NCI-H187 (cell line): ENCODE results near the gene CTDSPL.

Experiments used
- DNase-seq, 2 experiments: peaks; one replicate each; lab custom pipeline; 2025; lab: John Stamatoyannopoulos, UW

Gene CTDSPL

DNA sequence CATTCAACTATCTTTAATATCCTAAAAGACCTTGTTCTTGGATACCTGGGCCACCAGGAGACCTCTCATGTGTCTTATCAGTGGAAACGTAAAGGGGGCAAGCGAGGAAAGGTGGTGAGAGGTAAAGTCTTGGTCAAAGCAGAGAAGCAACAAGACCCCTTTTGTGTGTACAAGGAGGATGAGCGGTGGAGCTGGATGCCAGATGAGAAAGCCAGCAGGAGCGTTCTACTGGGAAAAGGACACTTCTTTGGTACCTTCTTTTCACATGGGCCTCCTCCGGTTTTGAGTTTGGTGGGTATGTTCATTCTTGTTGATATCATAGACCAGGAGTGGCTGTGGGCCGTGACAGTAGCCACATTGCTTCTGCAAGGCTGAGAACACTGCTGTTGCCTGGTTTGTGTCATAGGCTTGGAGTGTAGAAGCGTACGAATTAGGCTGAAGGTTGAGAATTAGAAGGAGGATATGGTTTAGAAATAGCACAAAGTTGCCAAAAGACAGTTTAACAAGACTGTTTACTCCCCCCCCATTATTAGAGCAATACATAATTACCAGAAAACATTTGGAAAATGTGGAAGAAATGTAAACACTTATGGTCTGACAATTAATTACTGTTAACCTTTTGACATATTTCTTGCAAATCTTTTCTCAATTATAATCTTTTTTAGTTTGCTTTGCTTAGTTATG, 82.1 kb downstream of the CTDSPL start:
- DNase-seq = no peak

DNA sequence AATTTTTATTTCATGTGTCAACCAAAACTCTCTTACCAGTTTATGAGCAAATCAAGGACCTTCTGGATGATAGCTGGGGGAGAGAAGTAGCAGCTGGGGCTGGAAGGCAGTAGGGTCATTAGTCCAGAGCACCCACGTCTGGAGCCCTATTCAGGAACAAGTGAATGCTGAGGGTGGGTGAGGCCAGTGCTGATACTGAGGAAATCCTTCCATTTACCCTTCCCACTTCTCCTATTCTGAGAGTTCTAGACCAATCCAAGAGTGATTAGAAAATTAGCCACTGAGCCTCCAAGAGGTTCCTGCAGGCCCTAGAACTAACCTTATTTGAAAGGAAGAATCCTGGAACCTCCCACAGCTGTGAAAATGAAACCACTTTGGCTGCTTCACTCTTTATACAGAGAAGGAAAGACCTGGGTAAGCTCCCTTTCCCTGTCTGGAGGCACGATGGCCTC, 82.7 kb downstream of the CTDSPL start:
- no peak for DNase-seq

DNA sequence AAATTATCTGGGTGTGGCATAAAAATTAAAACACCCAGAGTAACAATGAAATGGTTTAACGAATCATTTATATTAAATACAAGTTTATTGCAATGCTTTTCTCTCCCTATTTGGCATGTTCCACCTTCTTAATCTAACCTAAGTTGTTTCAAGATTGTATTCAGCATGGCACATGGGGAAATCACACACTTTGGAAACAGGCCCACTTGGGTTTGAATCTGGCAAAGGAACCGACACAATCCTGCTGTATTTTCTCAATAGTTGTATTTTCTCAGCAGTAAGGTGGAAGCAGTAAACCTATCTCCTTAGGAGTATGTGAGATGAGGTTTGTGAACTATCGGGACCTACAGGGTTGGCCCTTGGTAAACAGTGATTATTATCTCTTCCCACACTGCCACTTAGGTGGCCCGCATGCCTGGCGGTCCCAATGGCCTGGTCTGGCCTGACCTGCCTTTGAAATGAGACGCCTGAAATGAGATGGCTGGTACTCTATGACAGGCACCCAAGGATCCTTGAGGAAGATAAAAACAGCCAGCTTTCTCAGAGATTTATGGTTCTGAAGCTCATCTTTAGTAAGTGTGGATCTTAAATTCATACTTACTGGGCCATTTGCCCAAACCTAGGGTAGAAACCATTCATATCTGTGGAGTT, 83.6 kb downstream of the CTDSPL start:
- DNase-seq = no peak

- DNase-seq = no peak
Measured at GRCh38 chr3:37945807-37946530, 84.3 kb downstream of the CTDSPL start.

- no peak for DNase-seq
Measured at GRCh38 chr3:37946531-37946889, 84.8 kb downstream of the CTDSPL start.

DNA sequence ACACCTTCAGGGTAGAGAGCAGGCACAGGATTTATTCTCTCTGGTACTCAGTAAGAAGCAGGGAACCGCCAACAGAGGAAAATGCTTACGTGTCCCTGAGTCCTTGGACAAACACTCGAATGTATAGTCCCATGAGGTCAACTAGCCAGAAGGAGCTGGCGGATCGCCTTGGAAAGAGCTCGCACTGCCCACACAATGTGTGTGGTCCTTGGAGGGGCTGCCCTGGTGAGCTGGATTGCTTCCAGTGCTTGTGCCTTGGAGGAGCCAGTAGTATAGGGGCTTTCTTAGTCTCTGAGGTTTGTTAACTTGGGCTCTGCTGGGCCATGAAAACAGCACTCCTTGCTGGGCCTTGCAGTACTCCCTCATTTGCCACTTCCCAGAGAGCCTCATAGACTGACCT, 88.2 kb downstream of the CTDSPL start:
- DNase-seq = no peak

GRCh38 chr3:37952564-37952963, 90.9 kb downstream of the CTDSPL start:
- DNase-seq = no peak

DNA sequence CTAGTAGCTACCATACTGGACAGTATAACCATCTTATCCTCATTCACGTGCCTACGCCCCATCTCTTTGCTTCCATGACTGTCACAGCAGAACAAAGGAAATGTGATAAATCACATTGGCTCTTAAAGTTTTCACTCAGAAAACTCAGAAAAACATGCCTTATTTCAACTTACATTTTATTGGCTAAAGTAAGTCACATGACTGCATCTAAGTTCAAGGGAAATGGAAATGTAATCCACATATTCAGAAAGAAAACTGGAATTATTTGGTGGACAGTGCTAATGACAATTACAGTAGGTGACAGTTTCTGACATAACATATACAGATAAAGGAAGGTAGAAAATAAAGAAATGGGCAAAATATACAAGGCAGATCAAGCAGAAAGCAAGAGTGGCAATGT, 91.5 kb downstream of the CTDSPL start:
- no peak for DNase-seq

DNA sequence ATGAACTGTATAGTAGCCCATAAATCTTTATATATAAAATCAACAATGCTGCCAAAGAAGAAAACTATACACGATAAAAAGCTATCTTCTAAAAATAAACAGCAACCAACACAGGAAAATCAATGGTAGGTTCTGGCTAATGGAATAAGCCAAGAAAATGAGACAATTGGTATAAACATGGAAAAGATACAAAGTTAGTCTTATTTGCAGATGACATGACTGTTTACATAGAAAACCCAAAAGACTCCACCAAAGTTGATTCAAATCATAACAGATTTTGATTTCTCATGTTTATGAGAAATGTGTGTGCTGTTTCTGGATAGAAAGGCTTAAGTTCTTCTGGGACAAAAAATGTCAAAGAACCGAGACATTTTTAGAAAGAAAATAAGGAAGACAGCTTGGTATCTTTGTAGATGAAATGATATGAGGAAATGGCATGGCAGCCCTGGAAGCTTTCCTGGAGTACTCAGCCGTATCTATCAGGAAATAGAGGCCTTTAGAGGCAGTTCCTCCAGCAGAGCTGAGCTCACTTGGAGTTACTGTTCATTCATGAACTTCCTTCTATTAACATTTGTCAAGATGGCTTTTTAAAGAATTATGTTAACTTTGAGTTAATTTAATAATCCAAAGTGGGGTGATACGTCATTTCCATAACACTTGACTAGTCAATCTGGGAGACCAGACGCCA, 92.2 kb downstream of the CTDSPL start:
- no peak for DNase-seq

DNA sequence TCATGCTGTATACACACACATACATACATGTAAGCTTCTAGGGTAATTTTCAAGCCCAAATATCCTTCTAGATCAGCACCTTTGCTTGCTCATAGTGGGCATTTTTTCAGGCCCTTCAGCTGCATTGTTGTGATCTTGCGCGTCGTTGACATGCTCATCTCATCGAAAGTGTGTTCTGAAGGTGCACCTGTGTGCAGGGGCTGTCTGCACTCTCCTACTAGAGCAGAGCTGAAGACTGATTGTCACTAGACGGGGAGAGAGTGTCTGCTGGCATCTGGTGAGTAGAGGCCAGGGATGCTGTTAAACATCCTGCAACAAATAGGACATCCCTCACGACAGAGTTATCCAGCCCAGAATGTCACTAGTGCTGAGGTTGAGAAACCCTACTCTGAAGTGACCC, 93.2 kb downstream of the CTDSPL start:
- no peak for DNase-seq

DNA sequence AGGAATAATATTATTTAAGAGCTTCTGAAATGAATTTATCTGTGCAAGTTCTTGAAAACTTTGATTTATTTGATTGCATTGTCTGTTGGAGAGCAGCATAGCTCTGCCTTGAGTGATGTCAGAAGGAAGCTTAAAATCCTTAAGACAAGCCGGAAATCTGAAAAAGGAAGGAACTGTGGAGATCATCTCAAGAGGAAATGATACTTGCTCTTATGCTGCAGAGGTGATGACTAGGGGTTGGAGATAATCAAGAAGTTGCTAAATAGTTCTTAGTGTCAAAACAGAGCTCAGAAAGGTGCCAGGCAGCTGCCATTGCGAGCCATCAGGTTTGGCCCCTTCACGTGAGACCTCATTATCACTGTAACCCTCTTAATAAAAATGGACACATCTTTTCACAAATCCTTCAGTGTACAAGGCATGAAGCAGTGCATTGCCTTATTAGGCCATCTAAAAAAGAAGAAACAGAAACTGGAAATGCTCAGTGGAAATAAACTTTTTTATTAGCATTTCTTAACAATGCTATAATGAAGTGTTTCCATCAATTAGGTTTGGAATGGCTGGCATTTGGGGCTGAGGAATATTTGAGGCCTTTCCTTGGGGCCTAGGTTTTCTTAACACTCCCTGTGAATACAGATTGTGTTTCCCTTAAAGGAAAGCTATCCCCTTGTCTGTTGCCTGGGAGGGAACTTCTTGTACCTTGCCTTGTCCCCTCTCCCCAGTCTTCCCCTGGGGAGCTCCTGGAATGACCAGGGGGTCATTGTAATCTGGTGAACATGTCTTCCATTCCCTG, 94.4 kb downstream of the CTDSPL start:
- no peak for DNase-seq

DNA sequence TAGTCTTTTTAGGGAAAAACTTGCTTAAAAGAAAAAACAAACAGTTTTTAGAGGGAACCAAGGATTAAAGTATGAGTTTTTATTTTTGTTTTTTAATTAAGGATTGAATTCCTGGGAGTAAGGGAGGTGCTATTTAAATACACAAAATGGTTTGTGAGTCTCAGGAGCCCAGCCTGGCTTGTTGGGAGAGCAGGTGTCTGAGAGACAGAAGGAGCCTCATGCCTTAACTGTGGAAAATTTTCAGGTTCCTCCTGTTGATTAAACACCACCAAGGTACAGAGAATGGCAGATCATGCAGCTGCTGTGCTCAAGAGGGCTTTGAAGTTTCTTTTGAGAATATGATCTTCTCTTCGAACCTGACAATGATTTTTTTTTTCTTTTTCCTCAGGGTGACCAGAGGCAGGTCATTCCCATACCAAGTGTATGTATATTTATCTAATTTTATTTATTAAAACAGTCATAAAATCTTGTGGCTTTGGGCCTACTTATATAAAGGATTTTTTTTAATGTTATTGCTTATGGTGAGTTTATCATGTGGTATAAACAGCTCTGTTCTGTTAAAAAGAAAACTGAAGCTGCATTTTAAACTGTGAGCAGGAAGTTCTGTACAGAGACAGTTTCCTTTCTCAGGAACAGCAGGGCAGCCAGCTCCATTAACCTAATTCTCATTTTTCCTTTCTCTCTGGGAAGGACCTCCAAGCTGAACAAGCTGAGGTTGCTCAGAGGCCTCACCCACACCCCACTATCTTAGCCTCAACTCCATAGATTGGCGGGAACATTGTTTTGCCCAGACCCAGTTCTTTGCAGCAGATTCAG, 95.3 kb downstream of the CTDSPL start:
- no peak for DNase-seq

GRCh38 chr3:37957539-37957936, 95.9 kb downstream of the CTDSPL start:
- DNase-seq = no peak

- DNase-seq = no peak
Measured at GRCh38 chr3:37961622-37962431, 100.1 kb downstream of the CTDSPL start.

DNA sequence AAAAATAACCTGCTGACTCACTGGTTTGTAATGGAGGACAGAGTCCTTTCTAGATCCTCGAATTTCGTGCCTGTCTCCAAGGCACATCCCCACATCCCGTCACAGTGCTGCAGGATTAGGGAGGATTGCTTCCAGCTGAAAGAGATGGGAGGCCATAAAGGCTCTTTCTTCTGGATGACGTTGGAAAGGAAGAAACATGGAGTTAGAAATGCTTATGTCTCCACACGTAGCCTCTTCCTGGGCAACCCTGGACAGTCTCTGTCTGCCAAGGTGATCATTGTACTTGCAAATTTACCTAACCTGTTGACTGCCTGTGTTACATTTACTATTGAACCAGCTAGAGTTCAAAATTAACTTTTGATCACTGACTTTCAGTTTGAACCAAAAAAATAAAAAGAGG, 101.3 kb downstream of the CTDSPL start:
- no peak for DNase-seq

DNA sequence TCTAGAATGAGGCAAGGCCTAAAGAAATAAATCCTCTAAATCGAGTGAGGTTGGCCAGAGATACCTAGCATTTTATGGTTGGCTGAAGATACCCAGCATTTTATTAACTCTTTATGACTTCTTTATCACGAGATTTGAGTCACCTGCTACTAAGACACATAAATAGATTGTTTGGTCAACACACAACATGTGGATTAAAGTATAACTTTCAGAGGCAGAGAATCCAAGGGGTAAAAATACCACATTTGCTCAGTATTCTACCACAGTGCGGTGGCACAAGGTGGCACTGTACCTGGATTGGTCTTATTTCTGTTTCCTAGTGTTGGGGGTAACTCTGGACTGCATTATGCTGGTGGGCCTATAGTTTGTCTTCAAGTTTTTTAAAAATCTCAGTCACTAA, 102.0 kb downstream of the CTDSPL start:
- no peak for DNase-seq

- no peak for DNase-seq
Measured at GRCh38 chr3:37964146-37964545, 102.5 kb downstream of the CTDSPL start.

- DNase-seq = no peak
Measured at GRCh38 chr3:37964716-37965115, 103.0 kb downstream of the CTDSPL start.

GRCh38 chr3:37967260-37967881, 105.7 kb downstream of the CTDSPL start:
- DNase-seq = peak in 1 of 2 experiments; percentile 3

GRCh38 chr3:37968199-37968598, 106.5 kb downstream of the CTDSPL start:
- DNase-seq = no peak
